RCC 7860 (cell line): ENCODE data around the gene NARS2.
"Not testable (repeated sequence)": the region's sequence is repeated elsewhere in the genome, so short reads cannot be mapped to it uniquely, and the experiment has no call there.

Experiments
- DNase-seq: peaks from one replicate; pipeline ENCODE4 v3.0.0-alpha.2; 2015; ENCODE audit warnings: low spot score
- FAIRE-seq: peaks from 2 replicates; lab custom pipeline; 2012; peaks lifted over from hg19 to GRCh38; lab: Jason Lieb, UNC

The NARS2 gene

GRCh38 chr11:78499971-78500370 is 74.7 kb downstream of the NARS2 start:
- FAIRE-seq (no peak), DNase-seq (no peak)

DNA sequence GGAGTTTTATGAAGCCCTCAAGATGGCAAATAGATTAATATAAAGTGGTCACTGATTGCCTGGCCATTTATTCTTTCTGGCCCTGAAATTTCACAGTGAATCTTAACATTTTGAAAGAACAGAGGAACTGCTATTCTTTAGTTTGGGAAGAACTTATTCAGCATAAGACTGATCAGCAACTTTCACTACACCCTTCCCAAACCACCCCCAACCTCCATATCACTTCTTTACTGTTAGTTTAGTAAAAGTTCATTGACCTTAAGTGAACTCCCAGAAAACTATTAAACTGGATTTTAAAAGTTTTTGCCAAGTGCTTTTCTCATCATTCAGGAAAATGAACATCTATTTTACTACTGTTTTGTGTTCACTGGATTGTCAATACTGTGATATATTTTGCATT is 77.4 kb downstream of the NARS2 start:
- no peak for DNase-seq
- FAIRE-seq: no peak

GRCh38 chr11:78493413-78493975 is 81.2 kb downstream of the NARS2 start:
- DNase-seq (no peak), FAIRE-seq (no peak)

- DNase-seq (no peak), FAIRE-seq (no peak)
These were observed 81.7 kb downstream of the NARS2 start for GRCh38 chr11:78492973-78493372.

DNA sequence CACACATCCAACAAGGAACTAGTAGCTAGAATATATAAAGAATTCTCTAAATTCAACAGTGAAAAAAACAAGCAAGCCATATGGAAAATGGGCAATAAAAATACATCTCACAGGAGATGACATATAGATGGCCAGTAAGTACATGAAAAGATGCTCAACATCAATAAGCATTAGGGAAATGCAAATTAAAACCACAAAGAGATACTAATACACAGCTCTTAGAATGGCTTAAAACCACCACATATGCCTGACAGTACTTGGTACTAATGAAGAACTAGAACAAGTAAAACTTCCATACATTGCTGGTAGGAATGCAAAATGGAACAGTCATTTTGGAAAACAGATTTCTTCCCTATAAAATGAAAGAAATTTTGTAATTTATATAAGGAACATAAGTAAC is 85.5 kb downstream of the NARS2 start:
- DNase-seq: no peak
- no peak for FAIRE-seq

GRCh38 chr11:78478536-78478935 is 96.1 kb downstream of the NARS2 start:
- FAIRE-seq (no peak), DNase-seq (no peak)

DNA sequence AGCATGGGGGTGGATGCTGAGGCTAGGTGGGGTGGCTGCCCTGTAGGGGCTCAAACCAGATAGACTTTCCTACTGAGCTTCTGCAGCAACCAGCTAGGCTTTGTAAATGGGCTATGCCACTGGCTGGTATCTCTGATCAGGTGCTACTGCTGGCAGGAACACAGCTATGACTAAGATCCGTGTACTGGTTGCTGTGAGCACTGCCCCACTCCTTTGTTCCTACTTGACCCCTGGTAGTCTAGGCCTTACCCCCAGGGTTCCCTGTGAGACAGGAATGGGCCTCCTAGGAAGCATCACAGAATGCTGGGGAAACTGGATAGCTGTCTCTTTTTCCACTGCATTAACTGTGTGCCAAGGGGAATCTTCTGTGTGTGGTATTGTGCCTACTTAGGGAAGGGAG is 98.6 kb downstream of the NARS2 start:
- DNase-seq (no peak), FAIRE-seq (no peak)

DNA sequence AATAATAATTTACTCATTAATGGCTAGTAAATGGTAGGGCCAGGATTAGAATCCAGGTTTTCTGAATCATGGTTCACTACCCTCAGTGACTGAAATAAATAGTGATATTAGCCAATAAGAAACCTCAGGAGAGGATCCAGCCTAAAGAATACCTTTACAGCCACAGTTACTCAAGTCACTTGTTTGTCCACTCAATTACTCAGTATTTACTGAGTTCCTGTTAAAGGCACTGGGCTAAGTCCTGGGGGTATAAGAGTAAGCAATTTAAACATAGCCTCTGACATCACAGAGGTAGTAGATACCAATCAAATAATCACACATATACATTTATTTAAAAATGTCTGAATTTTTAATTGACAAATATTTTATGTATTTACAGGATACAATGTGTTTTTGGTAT is 100.2 kb downstream of the NARS2 start:
- no peak for DNase-seq
- FAIRE-seq: no peak

GRCh38 chr11:78472905-78473304 is 101.8 kb downstream of the NARS2 start:
- DNase-seq (no peak), FAIRE-seq (no peak)

DNA sequence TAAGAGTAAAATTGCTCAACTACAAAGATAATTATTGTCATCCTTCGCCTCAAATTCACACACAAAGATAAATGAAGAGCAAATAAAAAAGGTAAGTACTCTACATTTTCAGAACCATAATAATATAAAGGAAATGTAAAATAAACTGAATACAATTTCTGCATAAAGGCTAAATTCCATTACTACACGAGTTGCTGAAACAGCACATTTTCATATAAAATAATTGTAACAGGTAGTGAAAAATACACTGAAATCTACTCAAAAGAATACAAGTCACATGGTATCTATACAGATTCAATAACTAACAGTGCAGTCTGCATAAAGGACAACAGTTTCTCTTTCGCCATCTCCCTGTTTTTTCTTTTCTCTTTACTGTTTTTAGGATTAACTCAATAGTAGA is 102.3 kb downstream of the NARS2 start:
- DNase-seq (no peak), FAIRE-seq (no peak)

DNA sequence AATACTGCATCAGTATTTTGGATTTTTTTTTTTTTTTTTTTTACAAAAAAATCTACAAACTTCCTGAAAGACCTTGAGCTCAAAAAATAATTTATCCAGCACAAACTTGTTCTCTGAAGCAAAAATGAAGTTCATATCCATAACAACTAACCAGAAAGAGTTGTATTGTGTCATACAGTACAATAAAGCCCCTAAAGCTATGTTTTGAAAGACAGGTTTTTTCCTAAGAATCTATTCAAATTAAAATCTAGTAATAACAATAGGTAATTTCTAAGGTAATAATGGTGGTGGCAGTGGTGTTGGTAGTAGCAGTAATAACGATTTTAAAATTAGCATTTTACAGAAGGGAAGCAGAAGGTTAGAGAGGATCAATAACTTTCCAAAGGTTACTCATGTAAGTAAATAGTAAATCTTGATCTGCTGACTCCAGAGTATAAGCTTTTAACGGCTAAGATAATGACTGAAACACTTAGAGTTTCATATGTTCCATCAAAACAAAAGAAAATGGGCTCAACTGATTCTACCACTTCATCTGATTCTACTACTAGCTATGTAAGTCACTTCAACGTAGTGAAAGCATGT is 103.7 kb downstream of the NARS2 start:
- FAIRE-seq: no peak
- DNase-seq: no peak

DNA sequence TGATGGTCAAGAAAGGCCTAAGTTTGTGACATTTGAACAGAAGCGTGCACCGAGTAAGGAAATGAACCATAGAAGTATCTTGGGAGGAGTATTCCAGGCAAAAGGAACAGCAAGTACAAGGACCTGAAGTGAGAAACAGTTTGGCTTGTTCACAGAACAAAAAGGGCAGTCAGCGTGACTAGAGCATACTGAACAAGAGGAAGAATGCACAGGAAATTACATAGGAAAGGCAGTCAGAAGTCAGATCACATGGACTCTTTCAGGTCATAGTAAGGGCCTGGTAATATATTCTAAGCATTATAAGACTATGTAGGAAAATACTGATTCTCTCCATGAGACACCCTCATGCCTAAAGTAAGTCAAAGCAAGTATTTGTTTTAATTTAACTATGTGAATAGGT is 104.8 kb downstream of the NARS2 start:
- FAIRE-seq: no peak
- no peak for DNase-seq

DNA sequence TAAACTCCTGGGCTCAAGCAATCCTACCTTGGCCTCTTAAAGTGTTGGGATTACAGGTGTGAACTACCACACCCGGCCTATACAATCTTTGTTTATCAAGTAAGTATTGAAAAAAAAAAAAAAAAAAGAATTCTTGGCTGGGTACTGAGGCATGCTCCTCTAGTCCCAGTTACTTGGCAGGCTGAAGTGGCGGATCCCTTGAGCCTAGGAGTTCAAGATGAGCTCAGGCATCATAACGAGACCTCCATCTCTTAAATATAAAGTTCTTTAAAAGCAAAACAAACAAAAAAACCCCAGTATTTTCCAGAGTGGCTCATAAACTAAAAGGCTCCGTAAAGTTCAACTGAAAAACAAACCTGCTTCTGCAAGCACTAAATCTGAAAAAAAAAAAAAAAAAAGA is 106.7 kb downstream of the NARS2 start:
- DNase-seq: no peak
- FAIRE-seq: no peak

GRCh38 chr11:78467370-78467769 is 107.3 kb downstream of the NARS2 start:
- DNase-seq (no peak), FAIRE-seq (no peak)

- DNase-seq: no peak
- FAIRE-seq: no peak
These were observed 109.3 kb downstream of the NARS2 start for GRCh38 chr11:78465169-78465942.

DNA sequence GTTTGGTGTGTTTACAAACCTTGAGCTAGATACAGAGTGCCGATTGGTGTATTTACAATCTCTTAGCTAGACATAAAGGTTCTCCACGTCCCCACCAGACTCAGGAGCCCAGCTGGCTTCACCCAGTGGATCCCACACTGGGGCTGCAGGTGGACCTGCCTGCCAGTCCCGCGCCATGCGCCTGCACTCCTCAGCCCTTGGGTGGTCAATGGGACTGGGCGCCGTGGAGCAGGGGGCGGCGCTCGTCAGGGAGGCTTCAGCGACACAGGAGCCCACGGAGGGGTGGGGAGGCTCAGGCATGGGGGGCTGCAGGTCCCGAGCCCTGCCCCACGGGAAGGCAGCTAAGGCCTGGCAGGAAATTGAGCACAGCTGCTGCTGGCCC is 109.9 kb downstream of the NARS2 start:
- not testable (repeated sequence) for FAIRE-seq, DNase-seq

DNA sequence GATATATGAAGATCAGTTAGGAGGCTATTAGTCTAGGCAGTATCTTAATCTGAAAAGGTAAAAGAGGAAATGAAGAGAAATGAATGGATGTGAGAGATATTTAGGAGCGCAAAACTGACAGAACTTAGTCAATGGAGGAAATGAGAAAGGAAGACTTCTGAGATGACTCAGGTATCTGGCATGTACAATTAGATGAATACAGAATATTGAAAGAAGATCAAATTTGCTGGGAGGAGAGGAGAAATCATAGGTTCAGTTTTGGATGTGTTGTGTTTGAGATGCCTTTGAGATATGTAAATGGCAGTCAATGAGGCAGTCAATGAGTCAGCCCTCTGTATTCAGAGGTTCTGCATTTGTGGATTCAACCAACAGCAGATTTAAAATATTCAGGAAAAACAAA is 114.2 kb downstream of the NARS2 start:
- FAIRE-seq (no peak), DNase-seq (no peak)

DNA sequence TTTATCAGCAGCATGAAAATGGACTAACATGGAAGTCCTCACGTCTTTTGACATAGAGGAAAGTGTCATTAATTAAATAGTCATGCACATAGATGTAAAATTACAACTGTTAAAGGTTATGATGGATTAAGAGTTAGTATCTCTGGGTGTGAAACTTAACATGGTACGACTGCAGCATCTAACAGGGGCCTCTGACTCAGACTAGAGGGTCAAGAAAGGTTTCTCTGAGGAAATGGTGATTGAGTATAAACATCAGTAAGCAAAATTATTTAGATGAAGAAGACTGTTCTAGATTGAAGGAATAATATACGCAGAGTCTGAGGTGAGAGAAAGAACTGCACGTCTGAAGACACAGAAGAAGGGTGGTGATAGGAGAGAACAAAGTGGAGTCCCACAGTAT is 114.9 kb downstream of the NARS2 start:
- no peak for DNase-seq
- FAIRE-seq: no peak

DNA sequence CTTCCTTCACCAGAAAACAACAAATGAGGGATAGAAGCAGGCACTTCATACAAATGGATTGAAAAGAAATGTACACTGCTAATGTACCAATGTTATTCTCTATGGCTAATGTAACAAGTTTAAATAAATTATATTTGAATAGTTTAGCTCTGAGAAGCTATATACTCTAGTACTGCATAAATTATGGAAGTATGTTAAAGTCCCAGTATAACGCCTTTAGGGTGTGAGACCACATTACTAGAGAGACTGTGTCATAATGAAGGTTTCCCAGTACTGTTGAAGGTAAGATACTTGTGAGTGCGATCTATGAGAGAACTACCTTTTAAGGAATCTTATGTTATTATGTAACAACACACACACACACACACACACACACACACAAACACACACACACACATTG is 117.2 kb downstream of the NARS2 start:
- DNase-seq: no peak
- FAIRE-seq: no peak

GRCh38 chr11:78453140-78453935 is 121.3 kb downstream of the NARS2 start:
- FAIRE-seq (no peak), DNase-seq (no peak)

DNA sequence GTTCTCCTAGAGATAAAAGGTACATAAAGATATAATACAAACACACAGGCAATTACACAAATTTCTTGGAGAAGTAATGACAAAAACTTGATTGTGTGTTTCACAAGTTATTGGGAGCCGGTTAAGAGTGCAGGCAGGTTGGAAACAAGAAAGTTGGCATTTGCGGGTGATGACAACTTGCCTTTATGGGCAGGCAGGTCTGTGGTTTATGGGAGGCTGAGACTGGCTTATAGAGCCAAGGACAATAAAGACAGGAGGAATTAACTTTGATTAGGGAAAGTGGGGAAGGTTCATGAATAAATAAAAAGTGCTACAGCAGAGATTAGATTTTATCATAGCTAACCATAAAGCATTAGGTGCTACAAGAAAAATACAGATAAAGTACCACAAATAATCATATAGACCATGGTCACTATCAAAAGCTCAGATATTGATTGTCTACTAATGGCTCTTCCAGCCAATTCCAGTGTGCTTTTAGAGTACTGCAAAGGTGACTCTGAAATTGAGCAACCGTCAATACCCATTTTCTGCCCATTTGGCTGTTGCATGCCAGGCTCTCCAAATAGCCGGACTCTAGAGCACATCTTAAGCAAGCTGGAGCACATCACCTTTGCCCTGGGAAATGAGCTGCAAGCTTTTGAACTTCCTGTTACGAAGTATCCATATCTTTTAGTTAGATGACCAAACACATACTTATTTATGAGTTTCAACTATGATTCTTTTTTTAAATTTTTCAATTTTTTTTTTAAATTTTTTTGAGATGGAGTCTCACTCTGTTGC is 123.1 kb downstream of the NARS2 start:
- DNase-seq (no peak), FAIRE-seq (no peak)
